Upper lobe of left lung (tissue), 4 donors: ENCODE data around the gene FAM237B.

Experiments used
- CTCF ChIP-seq, 6 experiments: fragments of 450-650 bp in 4 of 6; fragments of 200-600 bp in 2 of 6; sonication (generic) in 2 of 6; IDR thresholded peaks; one replicate each; pipeline ENCODE4 v1.5.1; 2016 to 2019; ENCODE audit warnings: antibody characterized with exemption in 6 of 6
- EP300 ChIP-seq, 4 donors: sonication (generic); formaldehyde crosslinking; IDR thresholded peaks; one replicate each; pipeline ENCODE4 v1.5.1; 2017; ENCODE audit warnings: antibody characterized with exemption in 4 of 4, control low read depth in 2 of 4
- POLR2A ChIP-seq, 4 donors: fragments of 450-650 bp; IDR thresholded peaks; one replicate each; pipeline ENCODE4 v1.5.1; 2016 to 2017; ENCODE audit warnings: antibody characterized with exemption in 4 of 4, mild to moderate bottlenecking in 2 of 4
- POLR2AphosphoS5 ChIP-seq, 2 donors: sonication (generic); formaldehyde crosslinking; IDR thresholded peaks; one replicate each; pipeline ENCODE4 v1.5.1; 2017; ENCODE audit warnings: antibody characterized with exemption in 2 of 2

GRCh38 chr7:90276033-90276728 lies 44.9 kb downstream of the FAM237B start:
- TF ChIP-seq CTCF (IDR thresholded peaks at IDR 0.05): no peak
- no peak for TF ChIP-seq EP300 (IDR thresholded peaks at IDR 0.05)
- no peak for TF ChIP-seq POLR2A (IDR thresholded peaks at IDR 0.05)
- no peak for TF ChIP-seq POLR2AphosphoS5 (IDR thresholded peaks at IDR 0.05)
